GM12878 (cell line): ENCODE measurements around the gene FN3K. TPM values are rescaled to one million over a fixed set of nuclear protein-coding genes. Genes with fewer than 3 reads are reported as not detected.

Source experiments
- ATAC-seq: fragments of 200-7000 bp; cut with Tn5 transposase; 3 replicates; pipeline ENCODE4 v1.9.1; 2020; ENCODE audit warnings: mild to moderate bottlenecking, moderate library complexity
- BruUV-seq: library from RNA; stranded (reverse); fragments of 400-500 nt; replicated peaks from 2 replicates; lab custom pipeline; 2021; lab: Mats Ljungman, UMichigan
- CTCF ChIA-PET: fragments of 300-600 bp; sonication (Branson Sonifier 250); formaldehyde crosslinking; extraction: SDS; loops from one replicate; lab custom pipeline; 2021; ENCODE audit warnings: inconsistent platforms; lab: Yijun Ruan, JAX
- POLR2A ChIA-PET: fragments of 350-600 bp; formaldehyde crosslinking; extraction: SDS; loops from one replicate; lab custom pipeline; 2021; ENCODE audit warnings: inconsistent platforms; lab: Charles Lee
- RAD21 ChIA-PET: fragments of 300-600 bp; sonication (Branson Sonifier 250); formaldehyde crosslinking; loops from one replicate; lab custom pipeline; 2023; ENCODE audit warnings: antibody characterized with exemption; ENCODE audit not compliant: unreplicated experiment; lab: Charles Lee
- SMC1A ChIA-PET: fragments of 300-600 bp; sonication (Branson Sonifier 250); formaldehyde crosslinking; loops from one replicate; lab custom pipeline; 2023; ENCODE audit not compliant: unreplicated experiment, uncharacterized antibody; lab: Charles Lee
- DNase-seq: peaks from one replicate; pipeline ENCODE4 v3.0.0-alpha.2; 2011; ENCODE audit warnings: low read depth, low spot score
- FAIRE-seq: peaks from 3 replicates; lab custom pipeline; 2011; peaks lifted over from hg19 to GRCh38; lab: Jason Lieb, UNC
- H2AFZ ChIP-seq: 2 replicates; pipeline ENCODE4 v1.6.0; 2011; ENCODE audit warnings: low read depth, low read length, control low read depth; ENCODE audit not compliant: control insufficient read depth
- H3K27ac ChIP-seq: 2 replicates; pipeline ENCODE4 v1.5.1; 2011; ENCODE audit warnings: control low read depth; ENCODE audit not compliant: control insufficient read depth, insufficient read depth
- H3K27me3 ChIP-seq, 2 experiments: replicated peaks in 1 of 2; 2 replicates each; pipeline versions ENCODE4 v1.6.0 to v1.6.1; 2011; ENCODE audit warnings: low read length in 1 of 2; ENCODE audit not compliant: control insufficient read depth in 2 of 2, insufficient read depth in 2 of 2
- H3K36me3 ChIP-seq, 2 experiments: 2 replicates each; pipeline ENCODE4 v1.5.1; 2011; ENCODE audit warnings: low read length in 1 of 2; ENCODE audit not compliant: control insufficient read depth in 2 of 2, insufficient read depth in 2 of 2
- H3K4me1 ChIP-seq: 2 replicates; pipeline ENCODE4 v1.6.1; 2011; ENCODE audit warnings: mild to moderate bottlenecking, low read length, moderate library complexity, mixed read lengths; ENCODE audit not compliant: control insufficient read depth, insufficient read depth
- H3K4me2 ChIP-seq: 2 replicates; pipeline ENCODE4 v1.6.0; 2011; ENCODE audit warnings: control low read depth; ENCODE audit not compliant: control insufficient read depth, insufficient read depth
- H3K4me3 ChIP-seq: fragments of 200-600 bp; sonication (generic); 2 replicates; pipeline ENCODE4 v1.5.1; 2016
- H3K79me2 ChIP-seq: 2 replicates; pipeline ENCODE4 v1.6.0; 2011; ENCODE audit warnings: low read length; ENCODE audit not compliant: control insufficient read depth, insufficient read depth
- H3K9ac ChIP-seq: 2 replicates; pipeline ENCODE4 v1.8.0; 2011; ENCODE audit warnings: low read length, control low read depth, mixed read lengths; ENCODE audit not compliant: control insufficient read depth, insufficient read depth
- H3K9me3 ChIP-seq: replicated peaks from 3 replicates; pipeline ENCODE4 v1.5.1; 2011; ENCODE audit warnings: mild to moderate bottlenecking, low read length; ENCODE audit not compliant: control insufficient read depth, insufficient read depth
- H4K20me1 ChIP-seq: 2 replicates; pipeline ENCODE4 v1.6.0; 2011; ENCODE audit not compliant: control insufficient read depth, insufficient read depth
- CHD1 ChIP-seq: IDR thresholded peaks from 2 replicates; pipeline ENCODE4 v1.6.1; 2012; ENCODE audit warnings: low read depth, low read length, improper control_type of control experiment
- E2F4 ChIP-seq: IDR thresholded peaks from 2 replicates; pipeline ENCODE4 v1.6.1; 2012; ENCODE audit warnings: low read depth, low read length, improper control_type of control experiment
- EP300 ChIP-seq, 2 experiments: fragments of 150-350 bp in 1 of 2; IDR thresholded peaks; 2 replicates each; pipeline ENCODE4 v1.6.1; 2011 to 2012; ENCODE audit warnings: low read depth in 2 of 2, low read length in 2 of 2, borderline replicate concordance in 1 of 2, improper control_type of control experiment in 1 of 2, inconsistent platforms in 1 of 2; ENCODE audit not compliant: control insufficient read depth in 1 of 2
- HDGF ChIP-seq: fragments of 450-650 bp; IDR thresholded peaks from 2 replicates; pipeline ENCODE4 v1.6.1; 2016; ENCODE audit warnings: antibody characterized with exemption
- LARP7 ChIP-seq: fragments of 450-650 bp; IDR thresholded peaks from 2 replicates; pipeline ENCODE4 v1.6.1; 2017; ENCODE audit warnings: mild to moderate bottlenecking
- SIN3A ChIP-seq: IDR thresholded peaks from 2 replicates; pipeline ENCODE4 v1.6.1; 2012; ENCODE audit warnings: low read depth, low read length, improper control_type of control experiment
- ZBTB33 ChIP-seq: fragments of 450-650 bp; IDR thresholded peaks from 2 replicates; pipeline ENCODE4 v1.6.1; 2017; ENCODE audit warnings: mild to moderate bottlenecking
- WGBS: methylation state at CpG from one replicate; pipeline ENCODE4 v1.1.6; 2016; ENCODE audit warnings: low lambda C conversion rate; ENCODE audit not compliant: insufficient replicate concordance, insufficient coverage; ENCODE audit errors: missing lambda C conversion rate; 5-methylcytosine and 5-hydroxymethylcytosine counted together
- in situ Hi-C: fragments of 300-500 bp; cut with MboI; formaldehyde crosslinking; loops from 9 replicates; pipeline ENCODE4 v1.14.3; 2018; ENCODE audit warnings: mixed read lengths
- intact Hi-C: fragments of 100-400 bp; cut with micrococcal nuclease; formaldehyde crosslinking; loops from one replicate; pipeline ENCODE4 v1.14.2; 2022; ENCODE audit not compliant: unreplicated experiment
- polyA plus RNA-seq, 11 experiments: library from polyadenylated mRNA; depleted of rRNA in 4 of 11; unstranded in 6 of 11; stranded (reverse) in 5 of 11; fragments of >200 nt; fragmentation: Nextera tagmentation in 4 of 11; fragmentation: Illumina TruSeq in 1 of 11; extraction: Ambion mirVana in 4 of 11; extraction: Trizol in 1 of 11; gene quantifications; 1 replicate in 1 of 11; 2 replicates in 10 of 11; pipeline versions ENCODE4 v1.2.1 to v1.2.3, GENCODE V29; 2011 to 2016; ENCODE audit warnings: inconsistent platforms in 2 of 11, missing spikeins in 2 of 11, low read depth in 1 of 11
- total RNA-seq, 4 experiments: library from RNA; depleted of rRNA in 3 of 4; stranded (reverse); fragments of >200 nt in 3 of 4; fragmentation: Illumina TruSeq in 1 of 4; extraction: Trizol in 1 of 4; gene quantifications; 2 replicates each; pipeline versions ENCODE4 v1.2.1 to v1.2.3, GENCODE V29; 2013 to 2021

The FN3K gene
- total and polyA plus RNA-seq, 10 of the 15 experiments (the other 5 are each of a cell fraction or from before 2014, with no cell fraction given) = 0.08 to 0.51 (median 0.17) TPM; not detected in 7

GRCh38 chr17:82780971-82781893 is 45.8 kb downstream of the FN3K start:
- Histone ChIP-seq H3K36me3 (peaks cover 4 to 13% of the 10 kb centered on the region in 2 experiments; a peak in 3 of 4 replicates), H3K27ac (no peak overlapping the region), H3K27me3 (no peaks in the 10 kb centered on the region), H4K20me1 (no peaks in the 10 kb centered on the region; the same call in 1 of the 2 replicates), H3K9me3 (no peaks in the 10 kb centered on the region), H3K4me2 (no peak overlapping the region), H3K4me1 (peaks cover 5% of the 10 kb centered on the region), H3K79me2 (no peaks in the 10 kb centered on the region), H3K9ac (no peak overlapping the region), H2AFZ (no peak overlapping the region), H3K4me3 (no peak overlapping the region)
- ChIA-PET RAD21 (interaction anchor here (0.6 to 2.7 kb wide), 14 partner anchors 38 to 193 kb away, joined by 3 to 24 read pairs (median 4); no protein-coding TSS in a partner anchor), SMC1A (interaction anchor here (1.0 to 3.5 kb wide), 11 partner anchors 25 to 136 kb away, joined by 3 to 18 read pairs (median 5); no protein-coding TSS in a partner anchor), POLR2A (interaction anchor here (1.0 kb wide), 1 partner anchor 79 kb away, joined by 3 read pairs; no protein-coding TSS in a partner anchor), CTCF (interaction anchor here (0.6 to 2.4 kb wide), 33 partner anchors 10 to 812 kb away, joined by 3 to 25 read pairs (median 4); partner anchors contain the start of genes FN3K and FN3KRP)
- TF ChIP-seq EP300 (IDR thresholded peaks at IDR 0.05; ENCODE audit: borderline replicate concordance in 1 of 2, control insufficient read depth in 1 of 2, low read depth in 2 of 2, low read length in 2 of 2) (no peak), CHD1 (no peak), E2F4 (no peak), ZBTB33 (no peak), SIN3A (no peak), HDGF (0 out of 2 replicates have a peak, but pooled peaks have one; percentile 19), LARP7 (0 out of 2 replicates have a peak, but pooled peaks have one; percentile 10)
- WGBS = 65% methylated on average over 23 of the region's 27 CpGs
- intact Hi-C loops = loop anchor here (10.0 kb wide), 1 partner anchor 84 kb away; no protein-coding TSS in a partner anchor
- no peak for DNase-seq
- no TSS peak for BruUV-seq
- FAIRE-seq = no peak
- peak; percentile 48 for ATAC-seq
- in situ Hi-C loops = loop anchor here (5.0 kb wide), 1 partner anchor 146 kb away; no protein-coding TSS in a partner anchor
